UCSD-AML1 (cell line): ENCODE data around the gene RGS14.
A peak's percentile ranks its signal among the peaks of the same experiment; 100 is the strongest.
"Not testable (repeated sequence)": the region's sequence is repeated elsewhere in the genome, so short reads cannot be mapped to it uniquely, and the experiment has no call there.

Source experiments
- DNase-seq: peaks from one replicate; lab custom pipeline; 2025; ENCODE audit not compliant: unreplicated experiment; lab: John Stamatoyannopoulos, UW

RGS14 gene

GRCh38 chr5:177364159-177364962 is 6.6 kb downstream of the RGS14 start:
- no peak for DNase-seq

GRCh38 chr5:177365845-177366527 is 8.3 kb downstream of the RGS14 start:
- DNase-seq, result no peak

GRCh38 chr5:177366528-177367322 is 9.0 kb downstream of the RGS14 start:
- no peak for DNase-seq

- no peak for DNase-seq
These were observed 9.7 kb downstream of the RGS14 start for GRCh38 chr5:177367323-177367848.

- DNase-seq, result no peak
These were observed 10.5 kb downstream of the RGS14 start for GRCh38 chr5:177367981-177368868.

- DNase-seq, result peak; percentile 29
These were observed 11.3 kb downstream of the RGS14 start for GRCh38 chr5:177368869-177369644.

- no peak for DNase-seq
These were observed 12.1 kb downstream of the RGS14 start for GRCh38 chr5:177369645-177370440.

- no peak for DNase-seq
These were observed 12.9 kb downstream of the RGS14 start for GRCh38 chr5:177370488-177371119.

GRCh38 chr5:177371120-177372033 is 13.7 kb downstream of the RGS14 start:
- DNase-seq, result no peak

GRCh38 chr5:177372034-177372896 is 14.5 kb downstream of the RGS14 start:
- peak; percentile 43 for DNase-seq

- no peak for DNase-seq
These were observed 15.2 kb downstream of the RGS14 start for GRCh38 chr5:177372910-177373309.

GRCh38 chr5:177373806-177374205 is 16.1 kb downstream of the RGS14 start:
- DNase-seq, result no peak

- no peak for DNase-seq
These were observed 16.5 kb downstream of the RGS14 start for GRCh38 chr5:177374211-177374610.

GRCh38 chr5:177375516-177375915 is 17.8 kb downstream of the RGS14 start:
- DNase-seq, result not testable (repeated sequence)

GRCh38 chr5:177376107-177376506 is 18.4 kb downstream of the RGS14 start:
- DNase-seq, result no peak
